ENCODE measurements around the gene DXO.

Gene DXO

GRCh38 chr6:31945507-31946369 lies 26.2 kb downstream of the DXO start, which contains the start of gene CFB:
Gene CFB, plus strand, starts transcription at chr6:31946095. Its CDS starts 127 bp downstream, at chr6:31946222.
- DNase-seq (no peak), ATAC-seq (ENCODE audit: insufficient read depth, low read depth) (no peak)
- H3K27me3 ChIP-seq (ENCODE audit: insufficient read depth, low read length, poor library complexity), result peaks cover 10% of the 10 kb centered on the region
- H3K4me1 ChIP-seq (ENCODE audit: insufficient read depth, low read length), result no peaks in the 10 kb centered on the region
- no peaks in the 10 kb centered on the region for H3K9me3 ChIP-seq (ENCODE audit: insufficient read depth, low read length, severe bottlenecking)
- no peaks in the 10 kb centered on the region for H3K79me2 ChIP-seq (ENCODE audit: insufficient read depth, low read length)
- H3K4me3 ChIP-seq (ENCODE audit: low read depth in 1 of 2, low read length in 2 of 2), result no peak within 1 kb of the TSS
- no peak within 1 kb of the TSS for H3K27ac ChIP-seq (ENCODE audit: low read length)
- H3K36me3 ChIP-seq (ENCODE audit: insufficient read depth, low read length), result no peaks in the 10 kb centered on the region
- H2AFZ ChIP-seq (ENCODE audit: low read depth, low read length), result no peak within 1 kb of the TSS
- H4K20me1 ChIP-seq (ENCODE audit: insufficient read depth, low read length), result no peaks in the 10 kb centered on the region; the same call in 1 of the 2 replicates
- TF ChIP-seq EZH2 (IDR thresholded peaks at IDR 0.05; ENCODE audit: borderline replicate concordance, low read depth, low read length, severe bottlenecking), result no peak
- TF ChIP-seq, protein P1, sequence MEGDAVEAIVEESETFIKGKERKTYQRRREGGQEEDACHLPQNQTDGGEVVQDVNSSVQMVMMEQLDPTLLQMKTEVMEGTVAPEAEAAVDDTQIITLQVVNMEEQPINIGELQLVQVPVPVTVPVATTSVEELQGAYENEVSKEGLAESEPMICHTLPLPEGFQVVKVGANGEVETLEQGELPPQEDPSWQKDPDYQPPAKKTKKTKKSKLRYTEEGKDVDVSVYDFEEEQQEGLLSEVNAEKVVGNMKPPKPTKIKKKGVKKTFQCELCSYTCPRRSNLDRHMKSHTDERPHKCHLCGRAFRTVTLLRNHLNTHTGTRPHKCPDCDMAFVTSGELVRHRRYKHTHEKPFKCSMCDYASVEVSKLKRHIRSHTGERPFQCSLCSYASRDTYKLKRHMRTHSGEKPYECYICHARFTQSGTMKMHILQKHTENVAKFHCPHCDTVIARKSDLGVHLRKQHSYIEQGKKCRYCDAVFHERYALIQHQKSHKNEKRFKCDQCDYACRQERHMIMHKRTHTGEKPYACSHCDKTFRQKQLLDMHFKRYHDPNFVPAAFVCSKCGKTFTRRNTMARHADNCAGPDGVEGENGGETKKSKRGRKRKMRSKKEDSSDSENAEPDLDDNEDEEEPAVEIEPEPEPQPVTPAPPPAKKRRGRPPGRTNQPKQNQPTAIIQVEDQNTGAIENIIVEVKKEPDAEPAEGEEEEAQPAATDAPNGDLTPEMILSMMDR (IDR thresholded peaks at IDR 0.05; ENCODE audit: borderline replicate concordance, extremely low read depth, low read length, poor library complexity, severe bottlenecking), result no peak
- no peak within 1 kb of the TSS for H3K4me2 ChIP-seq (ENCODE audit: insufficient read depth, low read length)
- no peak within 1 kb of the TSS for H3K9ac ChIP-seq (ENCODE audit: low read depth, low read length)

DNA sequence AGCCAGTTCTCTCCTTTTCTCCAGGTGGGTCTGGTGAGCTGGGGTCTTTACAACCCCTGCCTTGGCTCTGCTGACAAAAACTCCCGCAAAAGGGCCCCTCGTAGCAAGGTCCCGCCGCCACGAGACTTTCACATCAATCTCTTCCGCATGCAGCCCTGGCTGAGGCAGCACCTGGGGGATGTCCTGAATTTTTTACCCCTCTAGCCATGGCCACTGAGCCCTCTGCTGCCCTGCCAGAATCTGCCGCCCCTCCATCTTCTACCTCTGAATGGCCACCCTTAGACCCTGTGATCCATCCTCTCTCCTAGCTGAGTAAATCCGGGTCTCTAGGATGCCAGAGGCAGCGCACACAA lies 26.8 kb downstream of the DXO start:
- peaks cover 10% of the 10 kb centered on the region for H3K27me3 ChIP-seq (ENCODE audit: insufficient read depth, low read length, poor library complexity)
- TF ChIP-seq EZH2 (IDR thresholded peaks at IDR 0.05; ENCODE audit: borderline replicate concordance, low read depth, low read length, severe bottlenecking), result no peak
- TF ChIP-seq, protein P1 (IDR thresholded peaks at IDR 0.05; ENCODE audit: borderline replicate concordance, extremely low read depth, low read length, poor library complexity, severe bottlenecking), result no peak
- no peaks in the 10 kb centered on the region for H3K79me2 ChIP-seq (ENCODE audit: insufficient read depth, low read length)
- no peaks in the 10 kb centered on the region for H3K9me3 ChIP-seq (ENCODE audit: insufficient read depth, low read length, severe bottlenecking)
- no peak overlapping the region for H2AFZ ChIP-seq (ENCODE audit: low read depth, low read length)
- no peak overlapping the region for H3K27ac ChIP-seq (ENCODE audit: low read length)
- H4K20me1 ChIP-seq (ENCODE audit: insufficient read depth, low read length), result no peaks in the 10 kb centered on the region; the same call in 1 of the 2 replicates
- no peak overlapping the region for H3K4me3 ChIP-seq (ENCODE audit: low read depth in 1 of 2, low read length in 2 of 2)
- no peak overlapping the region for H3K9ac ChIP-seq (ENCODE audit: low read depth, low read length)
- no peaks in the 10 kb centered on the region for H3K4me1 ChIP-seq (ENCODE audit: insufficient read depth, low read length)
- no peaks in the 10 kb centered on the region for H3K36me3 ChIP-seq (ENCODE audit: insufficient read depth, low read length)
- DNase-seq, result no peak
- H3K4me2 ChIP-seq (ENCODE audit: insufficient read depth, low read length), result no peak overlapping the region
- no peak for ATAC-seq (ENCODE audit: insufficient read depth, low read depth)

DNA sequence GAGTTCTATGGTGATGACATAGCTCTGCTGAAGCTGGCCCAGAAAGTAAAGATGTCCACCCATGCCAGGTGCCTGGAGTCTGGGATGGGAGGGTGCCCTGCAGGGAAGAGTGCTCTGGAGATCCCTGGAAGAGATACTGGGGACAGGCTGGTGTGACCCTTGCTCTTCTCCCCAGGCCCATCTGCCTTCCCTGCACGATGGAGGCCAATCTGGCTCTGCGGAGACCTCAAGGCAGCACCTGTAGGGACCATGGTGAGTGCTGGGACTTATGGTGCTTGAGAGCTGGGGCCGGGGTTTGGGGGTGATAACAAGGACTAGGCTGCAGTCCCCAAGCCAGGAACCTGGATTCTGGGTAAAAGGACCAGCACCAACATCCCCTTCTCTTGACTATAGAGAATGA lies 28.2 kb downstream of the DXO start:
- Histone ChIP-seq H3K4me2 (ENCODE audit: insufficient read depth, low read length) (no peak overlapping the region), H3K4me3 (ENCODE audit: low read depth in 1 of 2, low read length in 2 of 2) (no peak overlapping the region), H3K27me3 (ENCODE audit: insufficient read depth, low read length, poor library complexity) (peaks cover 10% of the 10 kb centered on the region), H3K9me3 (ENCODE audit: insufficient read depth, low read length, severe bottlenecking) (no peaks in the 10 kb centered on the region), H3K27ac (ENCODE audit: low read length) (no peak overlapping the region), H3K9ac (ENCODE audit: low read depth, low read length) (no peak overlapping the region), H3K36me3 (ENCODE audit: insufficient read depth, low read length) (no peaks in the 10 kb centered on the region), H3K79me2 (ENCODE audit: insufficient read depth, low read length) (no peaks in the 10 kb centered on the region), H2AFZ (ENCODE audit: low read depth, low read length) (no peak overlapping the region), H4K20me1 (ENCODE audit: insufficient read depth, low read length) (no peaks in the 10 kb centered on the region; the same call in 1 of the 2 replicates), H3K4me1 (ENCODE audit: insufficient read depth, low read length) (no peaks in the 10 kb centered on the region)
- TF ChIP-seq, protein P1 (IDR thresholded peaks at IDR 0.05; ENCODE audit: borderline replicate concordance, extremely low read depth, low read length, poor library complexity, severe bottlenecking), result no peak
- no peak for TF ChIP-seq EZH2 (IDR thresholded peaks at IDR 0.05; ENCODE audit: borderline replicate concordance, low read depth, low read length, severe bottlenecking)
- DNase-seq, result no peak
- no peak for ATAC-seq (ENCODE audit: insufficient read depth, low read depth)
